ENCODE results near the gene COPZ2. TPM values are rescaled to one million over a fixed set of nuclear protein-coding genes. Genes with fewer than 3 reads are reported as not detected.

The COPZ2 gene
- total and polyA plus RNA-seq, 9 of the 15 experiments (the other 6 are each of a cell fraction or from before 2014, with no cell fraction given): 0.22 to 0.49 TPM; not detected in 7

DNA sequence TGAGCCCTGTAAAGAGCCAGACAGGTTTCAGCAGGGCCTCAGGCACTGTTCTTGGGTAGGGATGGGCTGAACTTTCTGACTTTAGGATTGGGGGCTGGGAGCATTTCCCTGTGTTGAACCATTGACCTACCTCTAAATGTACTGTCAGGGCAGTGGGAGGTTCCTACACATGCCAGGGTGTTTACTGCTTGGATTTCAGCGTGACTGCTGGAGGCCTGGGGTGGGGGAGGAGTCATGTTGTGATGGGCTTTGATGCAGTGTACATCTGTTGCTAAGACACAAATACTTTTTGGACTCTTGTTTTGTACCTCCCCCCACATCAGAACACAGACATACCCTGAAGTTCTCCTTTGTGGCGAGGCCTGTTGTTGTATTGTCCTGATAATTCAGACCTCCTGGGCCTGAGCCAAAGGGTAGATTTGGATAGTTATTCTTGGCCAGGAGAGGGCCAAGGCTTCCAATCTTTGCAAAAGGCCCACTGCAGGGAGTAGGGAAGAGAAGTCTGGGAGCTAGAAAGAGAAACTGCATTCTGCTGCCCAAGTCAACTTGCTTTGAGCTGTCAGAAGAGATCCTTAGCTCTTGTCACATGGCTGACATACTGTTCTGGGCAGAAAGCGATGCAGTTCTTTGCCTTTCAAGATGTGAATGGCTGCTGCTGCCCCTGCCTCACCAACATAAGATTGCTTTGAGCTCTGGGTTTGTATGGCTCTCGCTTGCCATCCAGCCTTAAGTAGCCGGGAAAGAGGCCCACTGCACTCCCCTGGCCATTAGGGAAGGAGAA, 14.3 kb upstream of the COPZ2 start (continued):
- TF ChIP-seq, protein P1, sequence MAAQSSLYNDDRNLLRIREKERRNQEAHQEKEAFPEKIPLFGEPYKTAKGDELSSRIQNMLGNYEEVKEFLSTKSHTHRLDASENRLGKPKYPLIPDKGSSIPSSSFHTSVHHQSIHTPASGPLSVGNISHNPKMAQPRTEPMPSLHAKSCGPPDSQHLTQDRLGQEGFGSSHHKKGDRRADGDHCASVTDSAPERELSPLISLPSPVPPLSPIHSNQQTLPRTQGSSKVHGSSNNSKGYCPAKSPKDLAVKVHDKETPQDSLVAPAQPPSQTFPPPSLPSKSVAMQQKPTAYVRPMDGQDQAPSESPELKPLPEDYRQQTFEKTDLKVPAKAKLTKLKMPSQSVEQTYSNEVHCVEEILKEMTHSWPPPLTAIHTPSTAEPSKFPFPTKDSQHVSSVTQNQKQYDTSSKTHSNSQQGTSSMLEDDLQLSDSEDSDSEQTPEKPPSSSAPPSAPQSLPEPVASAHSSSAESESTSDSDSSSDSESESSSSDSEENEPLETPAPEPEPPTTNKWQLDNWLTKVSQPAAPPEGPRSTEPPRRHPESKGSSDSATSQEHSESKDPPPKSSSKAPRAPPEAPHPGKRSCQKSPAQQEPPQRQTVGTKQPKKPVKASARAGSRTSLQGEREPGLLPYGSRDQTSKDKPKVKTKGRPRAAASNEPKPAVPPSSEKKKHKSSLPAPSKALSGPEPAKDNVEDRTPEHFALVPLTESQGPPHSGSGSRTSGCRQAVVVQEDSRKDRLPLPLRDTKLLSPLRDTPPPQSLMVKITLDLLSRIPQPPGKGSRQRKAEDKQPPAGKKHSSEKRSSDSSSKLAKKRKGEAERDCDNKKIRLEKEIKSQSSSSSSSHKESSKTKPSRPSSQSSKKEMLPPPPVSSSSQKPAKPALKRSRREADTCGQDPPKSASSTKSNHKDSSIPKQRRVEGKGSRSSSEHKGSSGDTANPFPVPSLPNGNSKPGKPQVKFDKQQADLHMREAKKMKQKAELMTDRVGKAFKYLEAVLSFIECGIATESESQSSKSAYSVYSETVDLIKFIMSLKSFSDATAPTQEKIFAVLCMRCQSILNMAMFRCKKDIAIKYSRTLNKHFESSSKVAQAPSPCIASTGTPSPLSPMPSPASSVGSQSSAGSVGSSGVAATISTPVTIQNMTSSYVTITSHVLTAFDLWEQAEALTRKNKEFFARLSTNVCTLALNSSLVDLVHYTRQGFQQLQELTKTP (IDR thresholded peaks at IDR 0.05; ENCODE audit: low read depth in 1 of 2, partially characterized antibody in 2 of 2): no peak
- TF ChIP-seq SNRNP70 (optimal IDR thresholded peaks at IDR 0.05; ENCODE audit: low read depth, low read length): no peak
- no peak for TF ChIP-seq ZNF3 (CRISPR knock-in tag; IDR thresholded peaks at IDR 0.05)
- TF ChIP-seq, protein P2, sequence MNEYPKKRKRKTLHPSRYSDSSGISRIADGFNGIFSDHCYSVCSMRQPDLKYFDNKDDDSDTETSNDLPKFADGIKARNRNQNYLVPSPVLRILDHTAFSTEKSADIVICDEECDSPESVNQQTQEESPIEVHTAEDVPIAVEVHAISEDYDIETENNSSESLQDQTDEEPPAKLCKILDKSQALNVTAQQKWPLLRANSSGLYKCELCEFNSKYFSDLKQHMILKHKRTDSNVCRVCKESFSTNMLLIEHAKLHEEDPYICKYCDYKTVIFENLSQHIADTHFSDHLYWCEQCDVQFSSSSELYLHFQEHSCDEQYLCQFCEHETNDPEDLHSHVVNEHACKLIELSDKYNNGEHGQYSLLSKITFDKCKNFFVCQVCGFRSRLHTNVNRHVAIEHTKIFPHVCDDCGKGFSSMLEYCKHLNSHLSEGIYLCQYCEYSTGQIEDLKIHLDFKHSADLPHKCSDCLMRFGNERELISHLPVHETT (CRISPR knock-in tag; conservative IDR thresholded peaks at IDR 0.05 in 1 of 2, IDR thresholded peaks at IDR 0.05 in 1 of 2): peak in 1 of 2 experiments; percentile 44; a peak in 1 of 4 replicates
- TF ChIP-seq, protein P3, sequence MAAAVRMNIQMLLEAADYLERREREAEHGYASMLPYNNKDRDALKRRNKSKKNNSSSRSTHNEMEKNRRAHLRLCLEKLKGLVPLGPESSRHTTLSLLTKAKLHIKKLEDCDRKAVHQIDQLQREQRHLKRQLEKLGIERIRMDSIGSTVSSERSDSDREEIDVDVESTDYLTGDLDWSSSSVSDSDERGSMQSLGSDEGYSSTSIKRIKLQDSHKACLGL (CRISPR knock-in tag; IDR thresholded peaks at IDR 0.05; ENCODE audit: borderline replicate concordance, poor library complexity, severe bottlenecking): no peak
- TF ChIP-seq RFX7 (CRISPR knock-in tag; IDR thresholded peaks at IDR 0.05): no peak
- TF ChIP-seq, protein P4, sequence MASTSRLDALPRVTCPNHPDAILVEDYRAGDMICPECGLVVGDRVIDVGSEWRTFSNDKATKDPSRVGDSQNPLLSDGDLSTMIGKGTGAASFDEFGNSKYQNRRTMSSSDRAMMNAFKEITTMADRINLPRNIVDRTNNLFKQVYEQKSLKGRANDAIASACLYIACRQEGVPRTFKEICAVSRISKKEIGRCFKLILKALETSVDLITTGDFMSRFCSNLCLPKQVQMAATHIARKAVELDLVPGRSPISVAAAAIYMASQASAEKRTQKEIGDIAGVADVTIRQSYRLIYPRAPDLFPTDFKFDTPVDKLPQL (IDR thresholded peaks at IDR 0.05; ENCODE audit: extremely low read depth, insufficient read length): no peak
- no peak for TF ChIP-seq ZNF217 (CRISPR knock-in tag; IDR thresholded peaks at IDR 0.05)
- peak; percentile 79; the same call in 1 of the 2 replicates for TF ChIP-seq LCOR (CRISPR knock-in tag; IDR thresholded peaks at IDR 0.05)
- TF ChIP-seq PHF8 (IDR thresholded peaks at IDR 0.05; ENCODE audit: borderline replicate concordance, low read length): no peak
- TF ChIP-seq RBM17 (IDR thresholded peaks at IDR 0.05; ENCODE audit: borderline replicate concordance, low read depth, low read length): no peak
- no peak for TF ChIP-seq C11orf30 (IDR thresholded peaks at IDR 0.05; ENCODE audit: low read depth)
- no peak for TF ChIP-seq SREBF1 (IDR thresholded peaks at IDR 0.05; ENCODE audit: borderline replicate concordance, low read depth, low read length)
- TF ChIP-seq GTF2F1 (IDR thresholded peaks at IDR 0.05; ENCODE audit: low read depth, low read length): no peak
- TF ChIP-seq ESRRB (CRISPR knock-in tag; IDR thresholded peaks at IDR 0.05; ENCODE audit: borderline replicate concordance): no peak
- TF ChIP-seq ZFP1 (CRISPR knock-in tag; IDR thresholded peaks at IDR 0.05): no peak
- no peak for TF ChIP-seq CSDE1 (IDR thresholded peaks at IDR 0.05)
- no peak for TF ChIP-seq ZNF699 (CRISPR knock-in tag; IDR thresholded peaks at IDR 0.05; ENCODE audit: insufficient replicate concordance)

All from K562 (cell line).